Vagina (tissue), 2 donors: Measurements from ENCODE around the gene GLT6D1. TPM values are rescaled to one million over a fixed set of nuclear protein-coding genes. Genes with fewer than 3 reads are reported as not detected.

Experiments used
- DNase-seq, 2 donors: peaks; one replicate each; pipeline ENCODE4 v3.0.0-alpha.2; 2017; ENCODE audit errors: extremely low spot score in 2 of 2
- H3K27ac ChIP-seq: fragments of 200-600 bp; sonication (generic); one replicate; pipeline ENCODE4 v1.5.1; 2019
- H3K27me3 ChIP-seq: fragments of 200-600 bp; sonication (generic); one replicate; pipeline ENCODE4 v1.5.1; 2019
- H3K36me3 ChIP-seq, 2 donors: fragments of 200-600 bp; sonication (generic); one replicate each; pipeline ENCODE4 v1.5.1; 2017 to 2019
- H3K4me1 ChIP-seq: fragments of 200-600 bp; sonication (generic); one replicate; pipeline ENCODE4 v1.5.1; 2019
- H3K4me3 ChIP-seq, 2 donors: fragments of 200-600 bp; sonication (generic); 1 replicate in 1 of 2; 2 replicates in 1 of 2; pipeline ENCODE4 v1.5.1; 2016 to 2019
- H3K9me3 ChIP-seq: fragments of 200-600 bp; sonication (generic); one replicate; pipeline ENCODE4 v1.5.1; 2019
- CTCF ChIP-seq, 3 experiments: fragments of 450-650 bp in 2 of 3; fragments of 200-600 bp in 1 of 3; sonication (generic) in 1 of 3; IDR thresholded peaks; one replicate each; pipeline ENCODE4 v1.5.1; 2017 to 2019; ENCODE audit warnings: antibody characterized with exemption in 3 of 3, mild to moderate bottlenecking in 2 of 3, moderate library complexity in 2 of 3
- POLR2A ChIP-seq, 2 donors: fragments of 450-650 bp; IDR thresholded peaks; one replicate each; pipeline ENCODE4 v1.6.1; 2017; ENCODE audit warnings: antibody characterized with exemption in 2 of 2, mild to moderate bottlenecking in 2 of 2, moderate library complexity in 2 of 2
- POLR2AphosphoS5 ChIP-seq, 2 donors: sonication (generic); formaldehyde crosslinking; IDR thresholded peaks; one replicate each; pipeline ENCODE4 v1.9.0; 2017; ENCODE audit warnings: antibody characterized with exemption in 2 of 2, mild to moderate bottlenecking in 2 of 2, low read depth in 1 of 2; ENCODE audit not compliant: insufficient read depth in 1 of 2
- intact Hi-C: fragments of 100-400 bp; cut with DNase I; formaldehyde crosslinking; loops from one replicate; pipeline ENCODE4 v1.15.1; 2023
- total RNA-seq: library from RNA; depleted of rRNA; stranded (reverse); fragments of >200 nt; gene quantifications from one replicate; pipeline ENCODE4 v1.2.3, GENCODE V29; 2016

GLT6D1 gene
- total RNA-seq, 1 donor from 2014 or later = not detected

DNA sequence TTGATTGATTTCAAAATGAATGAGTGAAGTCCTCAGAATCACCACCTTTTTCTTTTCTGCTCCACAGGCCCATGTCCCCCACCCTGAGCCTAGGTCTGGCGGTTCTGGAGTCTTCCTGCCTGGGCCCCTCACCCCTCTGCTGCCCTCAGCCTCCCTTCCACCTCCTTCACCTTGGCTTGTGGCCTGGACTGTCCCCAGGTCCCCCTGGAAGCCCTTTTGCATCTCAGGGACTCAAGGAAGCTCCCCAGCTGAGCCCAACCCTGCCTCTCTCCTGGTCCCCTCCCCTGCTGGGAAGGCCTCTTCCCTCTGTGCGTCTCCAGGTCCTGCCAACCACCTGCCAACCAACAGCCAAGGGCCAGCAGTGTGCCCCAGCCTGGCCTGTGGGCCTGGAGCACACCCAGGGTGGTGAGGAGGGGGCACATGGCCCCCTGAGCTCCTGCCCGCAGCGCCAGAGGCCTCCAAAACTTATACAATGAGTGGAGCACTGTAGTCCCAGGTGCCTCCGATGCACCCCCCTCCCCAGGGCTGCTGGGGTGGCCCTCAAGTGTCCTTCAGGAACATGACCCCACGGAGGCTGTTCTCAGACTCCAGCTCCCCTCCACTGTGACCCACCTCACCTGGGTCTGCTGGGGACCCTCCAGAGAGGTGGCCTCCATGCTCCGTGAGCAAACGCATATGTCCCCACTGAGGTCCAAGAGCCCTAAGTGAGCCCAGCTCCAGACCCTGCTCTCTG lies 20.3 kb downstream of the GLT6D1 start:
- Histone ChIP-seq H3K4me3 (no peak overlapping the region), H3K4me1 (no peaks in the 10 kb centered on the region), H3K9me3 (no peaks in the 10 kb centered on the region), H3K27me3 (no peaks in the 10 kb centered on the region), H3K36me3 (no peaks in the 10 kb centered on the region), H3K27ac (no peak overlapping the region)
- intact Hi-C loops = no loop called here
- no peak for DNase-seq
- TF ChIP-seq POLR2AphosphoS5 (IDR thresholded peaks at IDR 0.05; ENCODE audit: insufficient read depth in 1 of 2, low read depth in 1 of 2) (no peak), CTCF (IDR thresholded peaks at IDR 0.05) (no peak), POLR2A (IDR thresholded peaks at IDR 0.05) (no peak)

DNA sequence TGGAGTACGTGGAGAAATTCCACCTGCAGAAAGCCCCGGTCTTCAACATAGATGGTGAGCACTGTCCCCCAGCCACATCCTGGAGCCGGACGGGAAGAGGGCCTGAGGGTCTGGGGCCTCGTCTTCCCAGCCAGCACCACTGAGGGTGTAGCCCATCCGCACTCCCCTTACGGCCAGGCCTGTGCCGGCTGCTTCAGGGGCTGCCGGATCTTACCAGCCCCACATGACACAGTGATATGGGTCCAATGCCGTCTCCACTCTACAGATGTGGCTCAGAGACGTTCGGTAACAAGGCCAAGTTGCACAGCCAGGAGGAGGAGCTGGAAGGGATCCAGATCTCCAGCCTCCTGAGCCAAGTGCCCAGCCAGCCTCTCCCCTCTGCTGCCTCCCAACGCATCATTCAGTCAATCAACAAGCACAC lies 21.3 kb downstream of the GLT6D1 start:
- DNase-seq = no peak
- Histone ChIP-seq H3K36me3 (no peaks in the 10 kb centered on the region), H3K4me1 (no peaks in the 10 kb centered on the region), H3K27ac (no peak overlapping the region), H3K27me3 (no peaks in the 10 kb centered on the region), H3K4me3 (no peak overlapping the region), H3K9me3 (no peaks in the 10 kb centered on the region)
- intact Hi-C loops = no loop called here
- TF ChIP-seq POLR2A (IDR thresholded peaks at IDR 0.05) (no peak), POLR2AphosphoS5 (IDR thresholded peaks at IDR 0.05; ENCODE audit: insufficient read depth in 1 of 2, low read depth in 1 of 2) (no peak), CTCF (IDR thresholded peaks at IDR 0.05) (no peak)

- no peak for DNase-seq
Observed at GRCh38 chr9:135617538-135617900, 21.8 kb downstream of the GLT6D1 start.

GRCh38 chr9:135616619-135617537 lies 22.5 kb downstream of the GLT6D1 start:
- H3K9me3 ChIP-seq = no peaks in the 10 kb centered on the region
- TF ChIP-seq POLR2AphosphoS5 (IDR thresholded peaks at IDR 0.05; ENCODE audit: insufficient read depth in 1 of 2, low read depth in 1 of 2) (no peak), POLR2A (IDR thresholded peaks at IDR 0.05) (no peak), CTCF (IDR thresholded peaks at IDR 0.05) (no peak)
- H3K27me3 ChIP-seq = no peaks in the 10 kb centered on the region
- no peak overlapping the region for H3K27ac ChIP-seq
- no peak overlapping the region for H3K4me3 ChIP-seq
- no peak for DNase-seq
- H3K4me1 ChIP-seq = no peaks in the 10 kb centered on the region
- intact Hi-C loops = no loop called here
- no peaks in the 10 kb centered on the region for H3K36me3 ChIP-seq

More at GRCh38 chr9:135617538-135617900, 21.8 kb downstream of the GLT6D1 start:
- Histone ChIP-seq H3K27me3 (no peaks in the 10 kb centered on the region), H3K27ac (no peak overlapping the region), H3K9me3 (no peaks in the 10 kb centered on the region), H3K4me1 (no peaks in the 10 kb centered on the region), H3K4me3 (no peak overlapping the region), H3K36me3 (no peaks in the 10 kb centered on the region)
- TF ChIP-seq CTCF (IDR thresholded peaks at IDR 0.05) = no peak
- no peak for TF ChIP-seq POLR2AphosphoS5 (IDR thresholded peaks at IDR 0.05; ENCODE audit: insufficient read depth in 1 of 2, low read depth in 1 of 2)
- no peak for TF ChIP-seq POLR2A (IDR thresholded peaks at IDR 0.05)
- intact Hi-C loops = no loop called here
